Raji (cell line): Measurements from ENCODE around the gene ADCY1.

Experiments
- POLR2A ChIP-seq: IDR thresholded peaks from 2 replicates; pipeline ENCODE4 v1.6.1; 2011; ENCODE audit warnings: low read depth, low read length, control low read depth; ENCODE audit not compliant: insufficient read depth

ADCY1 gene

DNA sequence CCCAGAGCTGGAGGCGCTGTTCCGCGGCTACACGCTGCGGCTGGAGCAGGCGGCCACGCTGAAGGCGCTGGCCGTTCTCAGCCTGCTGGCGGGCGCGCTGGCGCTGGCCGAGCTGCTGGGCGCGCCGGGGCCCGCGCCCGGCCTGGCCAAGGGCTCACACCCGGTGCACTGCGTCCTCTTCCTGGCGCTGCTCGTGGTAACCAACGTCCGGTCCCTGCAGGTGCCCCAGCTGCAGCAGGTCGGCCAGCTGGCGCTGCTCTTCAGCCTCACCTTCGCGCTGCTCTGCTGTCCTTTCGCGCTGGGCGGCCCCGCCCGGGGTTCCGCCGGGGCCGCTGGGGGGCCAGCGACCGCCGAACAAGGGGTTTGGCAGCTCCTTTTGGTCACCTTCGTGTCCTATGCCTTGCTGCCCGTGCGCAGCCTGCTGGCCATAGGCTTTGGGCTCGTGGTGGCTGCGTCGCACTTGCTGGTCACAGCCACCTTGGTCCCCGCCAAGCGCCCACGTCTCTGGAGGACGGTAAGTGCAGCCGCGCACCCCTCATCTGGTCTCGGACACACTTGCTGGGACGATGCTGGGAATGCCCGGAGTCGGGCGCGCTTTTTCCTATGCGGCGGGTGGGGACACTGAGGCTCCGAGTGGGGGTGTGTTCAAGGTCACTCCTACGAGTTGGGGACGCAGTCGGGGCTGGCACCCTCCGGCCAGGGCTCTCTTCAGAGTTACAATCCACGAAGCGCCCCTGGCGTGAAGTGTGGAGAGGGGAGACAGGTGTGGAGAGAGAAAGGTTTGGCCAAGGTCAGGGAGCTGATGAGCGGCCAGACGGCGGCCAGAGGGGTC lies 717 bp downstream of the ADCY1 start:
- no peak for TF ChIP-seq POLR2A

GRCh38 chr7:45575501-45576248 lies 1.5 kb downstream of the ADCY1 start:
- no peak for TF ChIP-seq POLR2A

GRCh38 chr7:45576249-45576929 lies 2.2 kb downstream of the ADCY1 start:
- TF ChIP-seq POLR2A: no peak

DNA sequence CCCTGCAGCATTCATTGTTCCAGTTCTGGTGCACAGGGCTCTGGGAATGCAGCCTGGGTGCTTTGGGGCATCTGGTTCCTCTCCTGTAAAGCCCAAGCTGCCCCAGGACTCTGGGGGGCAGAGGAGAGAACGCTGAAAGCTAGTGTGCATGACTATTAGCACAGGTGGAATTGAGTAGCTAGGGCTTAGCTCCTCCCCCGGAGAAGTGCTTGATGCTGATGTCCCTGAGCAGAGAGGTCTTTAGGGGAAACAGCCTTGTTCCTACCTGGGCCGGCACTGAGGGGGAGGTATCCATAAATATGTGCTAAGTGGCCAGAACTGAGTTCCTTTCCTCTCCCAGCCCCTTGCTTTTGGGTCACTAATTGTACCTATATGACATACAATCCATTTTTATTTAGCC lies 3.9 kb downstream of the ADCY1 start:
- no peak for TF ChIP-seq POLR2A

DNA sequence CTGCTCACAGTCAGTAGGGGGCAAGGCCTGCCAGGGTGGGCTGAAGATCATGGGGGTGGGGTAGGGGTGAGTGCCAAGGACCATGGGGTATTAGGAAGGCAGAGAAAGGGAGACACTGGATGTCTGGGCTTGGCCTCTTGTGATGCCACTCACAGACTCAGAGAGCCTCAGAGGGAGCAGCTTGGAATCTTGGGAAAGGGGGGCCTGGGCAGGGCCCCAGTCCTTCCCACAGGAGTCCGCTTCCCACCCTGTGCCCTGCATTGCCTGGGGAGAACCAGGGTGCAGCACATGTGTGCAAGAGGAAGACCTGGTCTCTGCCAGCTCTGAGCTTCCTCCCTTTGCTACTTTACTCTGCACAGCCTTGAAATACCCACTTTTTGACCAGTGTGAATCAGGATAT lies 4.3 kb downstream of the ADCY1 start:
- TF ChIP-seq POLR2A: no peak

DNA sequence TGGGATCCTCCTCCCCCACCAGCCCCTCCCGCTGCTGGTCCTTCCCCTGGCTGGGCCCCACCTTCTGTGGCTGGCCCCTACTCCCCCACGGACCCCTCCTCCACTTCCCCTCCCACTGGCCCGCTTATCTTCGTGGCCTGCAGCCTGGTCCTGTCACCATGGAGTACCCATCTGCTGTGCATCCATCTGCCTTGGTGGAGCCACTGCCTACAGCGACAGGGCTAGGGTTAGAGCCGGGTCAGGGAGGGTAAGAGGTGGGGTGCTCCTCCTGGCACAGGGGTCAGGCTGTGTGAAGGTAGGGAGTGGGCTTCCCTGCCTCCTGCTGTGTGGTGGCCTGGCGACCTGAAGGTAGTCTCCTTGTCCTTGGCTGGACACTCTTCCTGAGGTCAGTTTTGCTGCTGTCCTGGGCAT lies 5.2 kb downstream of the ADCY1 start:
- TF ChIP-seq POLR2A: no peak

- no peak for TF ChIP-seq POLR2A
Observed at GRCh38 chr7:45580053-45580872, 6.1 kb downstream of the ADCY1 start.

- TF ChIP-seq POLR2A: no peak
Observed at GRCh38 chr7:45581271-45581780, 7.2 kb downstream of the ADCY1 start.

DNA sequence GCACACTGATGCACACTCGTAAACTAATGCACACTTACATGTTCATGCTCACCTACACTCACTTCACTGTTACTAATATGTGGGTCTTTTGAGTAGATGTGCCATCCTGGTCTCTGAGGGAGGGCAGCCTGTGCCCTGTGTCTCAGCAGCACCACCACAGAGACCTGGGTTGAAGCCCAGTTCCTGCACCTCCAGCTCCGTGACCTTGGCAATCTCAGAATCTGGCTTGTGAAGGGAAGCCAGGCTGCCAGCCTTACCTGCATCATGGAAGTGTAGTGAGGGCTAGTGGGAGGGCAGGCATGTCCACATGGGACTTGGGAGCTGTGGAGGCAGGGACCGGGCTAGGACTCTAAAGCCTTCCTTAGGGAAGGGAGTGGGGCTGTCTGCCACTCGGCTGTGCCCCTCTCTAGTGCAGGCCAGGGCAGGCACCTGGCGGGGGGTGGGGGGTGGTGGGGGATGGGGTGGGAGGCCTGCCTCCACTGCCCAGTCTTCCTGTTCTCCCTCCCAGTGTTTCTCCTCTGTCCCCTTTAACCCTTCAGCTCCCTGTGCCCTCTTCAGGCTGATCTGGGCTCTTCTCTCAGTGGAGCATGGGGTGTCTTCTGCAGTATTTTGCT lies 8.1 kb downstream of the ADCY1 start:
- TF ChIP-seq POLR2A: no peak

GRCh38 chr7:45582868-45583277 lies 8.7 kb downstream of the ADCY1 start:
- no peak for TF ChIP-seq POLR2A

- TF ChIP-seq POLR2A: no peak
Observed at GRCh38 chr7:45583296-45583695, 9.1 kb downstream of the ADCY1 start.

GRCh38 chr7:45584261-45585210 lies 10.4 kb downstream of the ADCY1 start:
- TF ChIP-seq POLR2A: no peak

- no peak for TF ChIP-seq POLR2A
Observed at GRCh38 chr7:45585628-45586027, 11.5 kb downstream of the ADCY1 start.
